Keratinocyte (primary cell): ENCODE results near the gene ADGRL3. TPM values are rescaled to one million over a fixed set of nuclear protein-coding genes. Genes with fewer than 3 reads are reported as not detected.

Experiments
- DNase-seq: peaks from one replicate; pipeline ENCODE4 v3.0.0-alpha.2; 2011; ENCODE audit warnings: low read depth, missing footprints, low spot score
- FAIRE-seq: peaks from 2 replicates; lab custom pipeline; 2011; peaks lifted over from hg19 to GRCh38; lab: Jason Lieb, UNC
- H2AFZ ChIP-seq: 2 replicates; pipeline ENCODE4 v1.6.0; 2012; ENCODE audit warnings: low read length, control low read depth, inconsistent platforms; ENCODE audit not compliant: control insufficient read depth
- H3K27ac ChIP-seq: 2 replicates; pipeline ENCODE4 v1.5.1; 2011; ENCODE audit warnings: low read length; ENCODE audit not compliant: control insufficient read depth, insufficient read depth
- H3K27me3 ChIP-seq: 3 replicates; pipeline ENCODE4 v1.6.0; 2011; ENCODE audit warnings: low read length; ENCODE audit not compliant: control insufficient read depth, insufficient read depth; ENCODE audit errors: extremely low read depth
- H3K36me3 ChIP-seq, 2 experiments: 2 replicates in 1 of 2; 3 replicates in 1 of 2; pipeline ENCODE4 v1.5.1; 2011; ENCODE audit warnings: low read length in 2 of 2, mild to moderate bottlenecking in 1 of 2; ENCODE audit not compliant: control insufficient read depth in 2 of 2, insufficient read depth in 2 of 2; ENCODE audit errors: extremely low read depth in 1 of 2
- H3K4me1 ChIP-seq: 3 replicates; pipeline ENCODE4 v1.5.1; 2011; ENCODE audit warnings: low read length; ENCODE audit not compliant: control insufficient read depth, insufficient read depth; ENCODE audit errors: extremely low read depth
- H3K4me2 ChIP-seq: 3 replicates; pipeline ENCODE4 v1.6.0; 2011; ENCODE audit warnings: low read depth, low read length; ENCODE audit not compliant: control insufficient read depth, insufficient read depth; ENCODE audit errors: extremely low read depth
- H3K4me3 ChIP-seq, 3 experiments: fragments of 200-600 bp in 1 of 3; sonication (generic) in 1 of 3; 2 replicates in 2 of 3; 3 replicates in 1 of 3; pipeline ENCODE4 v1.5.1; 2011 to 2016; ENCODE audit warnings: low read length in 3 of 3, mild to moderate bottlenecking in 3 of 3, control low read depth in 2 of 3, inconsistent platforms in 1 of 3, low read depth in 1 of 3, mixed read lengths in 1 of 3, mixed run types in 1 of 3, moderate library complexity in 1 of 3; ENCODE audit not compliant: control insufficient read depth in 2 of 3, insufficient read depth in 2 of 3; ENCODE audit errors: extremely low read depth in 1 of 3
- H3K79me2 ChIP-seq: 2 replicates; pipeline ENCODE4 v1.6.0; 2012; ENCODE audit warnings: low read length; ENCODE audit not compliant: control insufficient read depth, insufficient read depth
- H3K9ac ChIP-seq: 3 replicates; pipeline ENCODE4 v1.6.0; 2011; ENCODE audit warnings: low read length; ENCODE audit not compliant: control insufficient read depth, insufficient read depth; ENCODE audit errors: extremely low read depth
- H3K9me1 ChIP-seq: 3 replicates; pipeline ENCODE4 v1.6.0; 2011; ENCODE audit warnings: low read length; ENCODE audit not compliant: control insufficient read depth, insufficient read depth; ENCODE audit errors: extremely low read depth
- H3K9me3 ChIP-seq: 2 replicates; pipeline ENCODE4 v1.5.1; 2012; ENCODE audit warnings: low read depth, low read length; ENCODE audit not compliant: control insufficient read depth
- H4K20me1 ChIP-seq: 3 replicates; pipeline ENCODE4 v1.6.0; 2011; ENCODE audit warnings: low read length; ENCODE audit not compliant: control insufficient read depth, insufficient read depth; ENCODE audit errors: extremely low read depth
- EZH2 ChIP-seq: IDR thresholded peaks from one replicate; pipeline ENCODE4 v1.6.1; 2012; ENCODE audit warnings: inconsistent platforms, mild to moderate bottlenecking, low read length, moderate library complexity
- dilution Hi-C: fragments of 300-500 bp; cut with MboI; formaldehyde crosslinking; loops from one replicate; pipeline ENCODE4 v1.7.0; 2020; ENCODE audit warnings: low sequenced_read_pairs; ENCODE audit not compliant: extremely low pct_ligation_motif_present
- polyA plus RNA-seq, 5 experiments: library from polyadenylated mRNA; depleted of rRNA in 3 of 5; stranded (reverse) in 3 of 5; stranded (forward) in 1 of 5; unstranded in 1 of 5; fragments of >200 nt; gene quantifications; 1 replicate in 1 of 5; 2 replicates in 3 of 5; 3 replicates in 1 of 5; pipeline versions ENCODE4 v1.2.1 to v1.2.3, GENCODE V29; 2011 to 2012; ENCODE audit warnings: missing spikeins in 2 of 5, low read depth in 1 of 5, low replicate concordance in 1 of 5
- TF ChIP-seq, protein P1 (sequence below), 3 experiments: IDR thresholded peaks in 1 of 3; conservative IDR thresholded peaks in 1 of 3; optimal IDR thresholded peaks in 1 of 3; 2 replicates in 2 of 3; 3 replicates in 1 of 3; pipeline versions ENCODE3 to v1.5.1; 2011; ENCODE audit warnings: low read length in 3 of 3, mild to moderate bottlenecking in 3 of 3, moderate library complexity in 2 of 3, control low read depth in 1 of 3, inconsistent platforms in 1 of 3; ENCODE audit not compliant: insufficient read depth in 2 of 3; ENCODE audit errors: extremely low read depth in 1 of 3

The ADGRL3 gene
- polyA plus RNA-seq, 1 donor (not counting 4 experiments of a cell fraction or from before 2014, with no cell fraction given), result 0.18 TPM

DNA sequence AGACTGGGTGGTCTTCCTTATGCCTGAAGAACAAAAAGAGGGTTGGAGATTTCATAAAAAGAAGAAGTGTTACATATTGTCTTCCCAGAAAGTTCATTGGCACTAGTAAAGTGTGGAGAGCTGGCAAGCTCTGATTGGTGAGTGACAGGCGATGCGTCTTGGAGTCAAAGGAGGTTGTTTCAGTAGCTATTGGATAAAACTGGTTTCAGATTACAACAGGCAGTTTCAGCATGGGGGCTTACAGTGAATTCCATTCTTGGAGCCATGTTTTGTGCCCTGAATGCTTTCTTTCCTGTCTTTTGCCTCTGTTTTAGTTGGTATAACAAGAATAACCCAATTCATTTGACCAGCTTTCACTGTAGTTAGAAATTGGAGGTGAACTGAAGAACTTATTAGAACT is 750.5 kb downstream of the ADGRL3 start:
- Histone ChIP-seq H3K79me2 (no peaks in the 10 kb centered on the region), H3K9ac (no peak overlapping the region), H3K9me3 (no peaks in the 10 kb centered on the region), H3K27ac (no peak overlapping the region), H3K4me1 (no peaks in the 10 kb centered on the region), H3K36me3 (no peaks in the 10 kb centered on the region), H2AFZ (no peak overlapping the region), H3K9me1 (no peaks in the 10 kb centered on the region), H4K20me1 (no peaks in the 10 kb centered on the region), H3K4me3 (no peak overlapping the region), H3K27me3 (no peaks in the 10 kb centered on the region), H3K4me2 (no peak overlapping the region)
- dilution Hi-C loops, result no loop called here
- DNase-seq (no peak), FAIRE-seq (no peak)
- no peak for TF ChIP-seq EZH2
- TF ChIP-seq, protein P1, sequence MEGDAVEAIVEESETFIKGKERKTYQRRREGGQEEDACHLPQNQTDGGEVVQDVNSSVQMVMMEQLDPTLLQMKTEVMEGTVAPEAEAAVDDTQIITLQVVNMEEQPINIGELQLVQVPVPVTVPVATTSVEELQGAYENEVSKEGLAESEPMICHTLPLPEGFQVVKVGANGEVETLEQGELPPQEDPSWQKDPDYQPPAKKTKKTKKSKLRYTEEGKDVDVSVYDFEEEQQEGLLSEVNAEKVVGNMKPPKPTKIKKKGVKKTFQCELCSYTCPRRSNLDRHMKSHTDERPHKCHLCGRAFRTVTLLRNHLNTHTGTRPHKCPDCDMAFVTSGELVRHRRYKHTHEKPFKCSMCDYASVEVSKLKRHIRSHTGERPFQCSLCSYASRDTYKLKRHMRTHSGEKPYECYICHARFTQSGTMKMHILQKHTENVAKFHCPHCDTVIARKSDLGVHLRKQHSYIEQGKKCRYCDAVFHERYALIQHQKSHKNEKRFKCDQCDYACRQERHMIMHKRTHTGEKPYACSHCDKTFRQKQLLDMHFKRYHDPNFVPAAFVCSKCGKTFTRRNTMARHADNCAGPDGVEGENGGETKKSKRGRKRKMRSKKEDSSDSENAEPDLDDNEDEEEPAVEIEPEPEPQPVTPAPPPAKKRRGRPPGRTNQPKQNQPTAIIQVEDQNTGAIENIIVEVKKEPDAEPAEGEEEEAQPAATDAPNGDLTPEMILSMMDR (optimal IDR thresholded peaks at IDR 0.05 in 1 of 3, IDR thresholded peaks at IDR 0.05 in 1 of 3, conservative IDR thresholded peaks at IDR 0.05 in 1 of 3; ENCODE audit: extremely low read depth in 1 of 3, insufficient read depth in 2 of 3, low read length in 3 of 3), result no peak

GRCh38 chr4:61953386-61953785 is 753.3 kb downstream of the ADGRL3 start:
- FAIRE-seq, result no peak
- DNase-seq, result no peak
- dilution Hi-C loops, result no loop called here
- no peaks in the 10 kb centered on the region for H4K20me1 ChIP-seq
- H3K27ac ChIP-seq, result no peak overlapping the region
- H3K36me3 ChIP-seq, result no peaks in the 10 kb centered on the region
- H3K79me2 ChIP-seq, result no peaks in the 10 kb centered on the region
- no peak overlapping the region for H2AFZ ChIP-seq
- H3K9ac ChIP-seq, result no peak overlapping the region
- no peak overlapping the region for H3K4me3 ChIP-seq
- TF ChIP-seq EZH2, result no peak
- TF ChIP-seq, protein P1 (optimal IDR thresholded peaks at IDR 0.05 in 1 of 3, IDR thresholded peaks at IDR 0.05 in 1 of 3, conservative IDR thresholded peaks at IDR 0.05 in 1 of 3; ENCODE audit: extremely low read depth in 1 of 3, insufficient read depth in 2 of 3, low read length in 3 of 3), result no peak
- H3K27me3 ChIP-seq, result no peaks in the 10 kb centered on the region
- no peak overlapping the region for H3K4me2 ChIP-seq
- no peaks in the 10 kb centered on the region for H3K9me3 ChIP-seq
- H3K9me1 ChIP-seq, result no peaks in the 10 kb centered on the region
- no peaks in the 10 kb centered on the region for H3K4me1 ChIP-seq
